Right ventricle myocardium inferior (tissue), 1 donor: ENCODE results near the gene RFT1. TPM values are rescaled to one million over a fixed set of nuclear protein-coding genes. Genes with fewer than 3 reads are reported as not detected.
A peak's percentile ranks its signal among the peaks of the same experiment; 100 is the strongest.

ENCODE experiments used
- ATAC-seq: fragments of 200-7000 bp; cut with Tn5 transposase; one replicate; pipeline ENCODE4 v1.9.1; 2020; ENCODE audit warnings: mild to moderate bottlenecking, moderate library complexity
- DNase-seq: peaks from one replicate; pipeline ENCODE4 v3.0.0; 2021; ENCODE audit errors: missing footprints
- intact Hi-C: fragments of 100-400 bp; cut with DNase I; formaldehyde crosslinking; loops from one replicate; pipeline ENCODE4 v1.11.0; 2022
- total RNA-seq: library from RNA; stranded (reverse); fragmentation: NEBNext Ultra II Directional; extraction: Animal tissue kit (Norgen Biotek cat#: 25700); gene quantifications from one replicate; pipeline ENCODE4 v1.2.1, GENCODE V29; 2021
- donor health status: DM: no; HTN: yes; CAD: no; lungs with severe emphysema.

RFT1 gene
- total RNA-seq, 1 donor from 2014 or later: 11.0 TPM

GRCh38 chr3:53137835-53138446, 7.7 kb upstream of the RFT1 start:
- intact Hi-C loops: no loop called here
- ATAC-seq (no peak), DNase-seq (no peak)

- intact Hi-C loops: no loop called here
- ATAC-seq (no peak), DNase-seq (no peak)
Measured at GRCh38 chr3:53137221-53137620, 7.0 kb upstream of the RFT1 start.

GRCh38 chr3:53134631-53135232, 4.5 kb upstream of the RFT1 start:
- intact Hi-C loops: loop anchor here (1.0 to 5.0 kb wide), 3 partner anchors 62 to 213 kb away; partner anchors contain the start of gene DCP1A
- ATAC-seq (peak; percentile 72), DNase-seq (peak; percentile 90)

GRCh38 chr3:53132347-53132746, 2.1 kb upstream of the RFT1 start:
- intact Hi-C loops: loop anchor here (5.0 kb wide), 2 partner anchors 120 to 215 kb away; partner anchors contain the start of gene DCP1A

GRCh38 chr3:53131096-53131495, 861 bp upstream of the RFT1 start:
- ATAC-seq (no peak), DNase-seq (no peak)
- intact Hi-C loops: loop anchor here (2.0 to 5.0 kb wide), 3 partner anchors 30 to 216 kb away; partner anchors contain the start of genes DCP1A and PRKCD

More at GRCh38 chr3:53132347-53132746, 2.1 kb upstream of the RFT1 start:
- ATAC-seq: no peak
- DNase-seq: no peak

- ATAC-seq: no peak
- intact Hi-C loops: no loop called here
- DNase-seq: no peak
Measured at GRCh38 chr3:53129344-53129743, 891 bp downstream of the RFT1 start.

GRCh38 chr3:53126601-53127000, 3.6 kb downstream of the RFT1 start:
- DNase-seq: no peak
- intact Hi-C loops: no loop called here
- ATAC-seq: no peak

GRCh38 chr3:53123953-53124352, 6.3 kb downstream of the RFT1 start:
- DNase-seq (no peak), ATAC-seq (no peak)
- intact Hi-C loops: no loop called here

GRCh38 chr3:53123510-53123909, 6.7 kb downstream of the RFT1 start:
- intact Hi-C loops: no loop called here
- ATAC-seq (no peak), DNase-seq (no peak)

GRCh38 chr3:53122933-53123305, 7.3 kb downstream of the RFT1 start:
- intact Hi-C loops: no loop called here
- ATAC-seq: peak; percentile 4
- no peak for DNase-seq

GRCh38 chr3:53122255-53122932, 7.8 kb downstream of the RFT1 start:
- intact Hi-C loops: no loop called here
- DNase-seq (no peak), ATAC-seq (peak; percentile 68)

GRCh38 chr3:53120336-53120735, 9.9 kb downstream of the RFT1 start:
- intact Hi-C loops: no loop called here
- ATAC-seq (no peak), DNase-seq (no peak)

GRCh38 chr3:53116956-53117355, 13.3 kb downstream of the RFT1 start:
- DNase-seq (no peak), ATAC-seq (no peak)
- intact Hi-C loops: loop anchor here (10.0 kb wide), 1 partner anchor 598 kb away; no protein-coding TSS in a partner anchor

GRCh38 chr3:53114412-53115074, 15.7 kb downstream of the RFT1 start:
- ATAC-seq (no peak), DNase-seq (no peak)
- intact Hi-C loops: loop anchor here (1.0 to 10.0 kb wide), 2 partner anchors 82 to 600 kb away; no protein-coding TSS in a partner anchor

GRCh38 chr3:53114011-53114400, 16.2 kb downstream of the RFT1 start:
- DNase-seq: peak; percentile 78
- intact Hi-C loops: loop anchor here (1.0 to 10.0 kb wide), 2 partner anchors 82 to 601 kb away; no protein-coding TSS in a partner anchor
- peak; percentile 79 for ATAC-seq

GRCh38 chr3:53113293-53114010, 16.8 kb downstream of the RFT1 start:
- peak; percentile 86 for ATAC-seq
- intact Hi-C loops: loop anchor here (1.0 to 10.0 kb wide), 2 partner anchors 83 to 601 kb away; no protein-coding TSS in a partner anchor
- DNase-seq: no peak

- no peak for DNase-seq
- intact Hi-C loops: loop anchor here (10.0 kb wide), 1 partner anchor 603 kb away; no protein-coding TSS in a partner anchor
- no peak for ATAC-seq
Measured at GRCh38 chr3:53111822-53112221, 18.4 kb downstream of the RFT1 start.
